Measurements from ENCODE around the gene VSTM5. TPM values are rescaled to one million over a fixed set of nuclear protein-coding genes. Genes with fewer than 3 reads are reported as not detected.

Gene VSTM5
- total RNA-seq, 1 donor from 2014 or later, result not detected

DNA sequence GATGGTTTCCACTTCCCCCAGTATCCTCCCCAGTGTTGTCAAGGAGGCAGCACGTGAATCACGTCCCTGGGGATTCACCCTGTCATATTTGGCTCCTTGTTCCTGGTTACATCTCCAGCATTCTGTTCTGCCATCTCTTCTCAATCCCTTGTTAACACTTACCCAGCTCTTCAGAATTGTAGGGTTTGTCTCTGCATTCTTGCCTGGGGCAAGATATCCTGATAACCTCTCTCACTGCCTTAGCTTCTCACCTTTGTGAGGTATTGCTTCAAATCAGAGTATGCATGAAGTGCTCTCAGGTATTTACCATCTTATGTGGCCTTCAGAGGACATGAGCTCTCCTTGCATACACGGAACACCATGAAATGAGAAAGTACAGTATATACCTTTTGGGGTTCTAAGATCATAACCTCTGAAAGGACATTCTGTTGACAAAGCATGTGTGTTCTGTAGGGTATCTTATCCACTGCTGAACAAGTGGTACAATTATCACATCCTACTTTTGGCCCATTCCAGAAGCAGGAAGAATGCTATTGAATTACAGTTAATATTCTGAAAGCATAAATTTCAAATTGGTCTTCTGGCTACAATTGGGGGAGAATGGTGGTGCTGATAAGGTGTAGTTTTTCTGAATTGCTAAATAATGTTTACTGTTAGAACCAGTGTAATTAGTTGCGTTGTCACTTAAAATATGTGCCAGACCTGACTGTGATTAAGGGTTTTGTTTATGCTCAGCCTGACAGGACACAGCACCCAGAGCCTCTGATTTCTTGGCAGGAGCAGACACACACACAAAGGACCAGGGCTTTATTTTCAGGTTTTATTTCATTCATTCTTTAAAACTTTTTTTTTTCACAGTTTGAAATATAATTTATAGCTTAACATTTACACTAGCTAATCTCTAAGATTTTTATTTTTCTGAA is 32.7 kb downstream of the VSTM5 start:
- H3K4me1 ChIP-seq, result no peaks in the 10 kb centered on the region
- H3K27ac ChIP-seq, result no peak overlapping the region
- H3K27me3 ChIP-seq, result no peaks in the 10 kb centered on the region
- peaks cover 0 to 21% of the 10 kb centered on the region in 2 donors for H3K36me3 ChIP-seq
- DNase-seq (ENCODE audit: extremely low spot score in 2 of 2), result no peak
- TF ChIP-seq CTCF (IDR thresholded peaks at IDR 0.05), result no peak
- H3K9me3 ChIP-seq, result no peaks in the 10 kb centered on the region
- H3K4me3 ChIP-seq, result no peak overlapping the region
- intact Hi-C loops (cut with DNase I), result no loop called here

- Histone ChIP-seq H3K4me1 (no peaks in the 10 kb centered on the region), H3K4me3 (no peak overlapping the region), H3K36me3 (peaks cover 0 to 45% of the 10 kb centered on the region in 2 donors), H3K27ac (no peak overlapping the region), H3K9me3 (no peaks in the 10 kb centered on the region), H3K27me3 (no peaks in the 10 kb centered on the region)
- no peak for DNase-seq (ENCODE audit: extremely low spot score in 2 of 2)
- intact Hi-C loops (cut with DNase I), result no loop called here
- no peak for TF ChIP-seq POLR2A (IDR thresholded peaks at IDR 0.05)
- no peak for TF ChIP-seq CTCF (IDR thresholded peaks at IDR 0.05)
- TF ChIP-seq POLR2AphosphoS5 (IDR thresholded peaks at IDR 0.05; ENCODE audit: insufficient read depth in 1 of 2, low read depth in 1 of 2), result no peak
Observed at GRCh38 chr11:93814966-93815633, 35.3 kb downstream of the VSTM5 start.

DNA sequence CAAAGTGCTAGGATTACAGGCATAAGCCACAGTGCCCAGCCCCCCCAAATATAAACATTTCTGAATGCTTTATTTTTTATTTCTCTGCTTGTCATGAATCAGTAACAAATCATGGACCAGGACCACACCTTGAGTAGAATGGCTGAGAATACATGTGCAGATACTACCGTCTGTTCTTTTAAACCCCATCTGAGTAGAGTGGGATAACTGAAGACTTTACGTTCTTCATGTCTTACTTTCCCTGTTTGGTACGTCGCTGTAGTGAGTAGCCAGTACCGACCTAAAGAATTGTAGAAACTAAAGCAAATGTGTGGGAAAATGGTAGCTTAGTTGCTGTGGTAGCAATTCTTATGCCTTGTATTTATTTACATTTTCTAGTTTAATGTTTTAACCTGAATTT is 36.4 kb downstream of the VSTM5 start:
- intact Hi-C loops (cut with DNase I), result no loop called here
- Histone ChIP-seq H3K36me3 (peaks cover 0 to 55% of the 10 kb centered on the region in 2 donors), H3K4me3 (no peak overlapping the region)

GRCh38 chr11:93807980-93808379 is 42.4 kb downstream of the VSTM5 start:
- H3K4me1 ChIP-seq, result no peaks in the 10 kb centered on the region
- no peak overlapping the region for H3K4me3 ChIP-seq
- H3K36me3 ChIP-seq, result peaks cover 0 to 74% of the 10 kb centered on the region in 2 donors
- H3K27me3 ChIP-seq, result no peaks in the 10 kb centered on the region
- intact Hi-C loops (cut with DNase I), result no loop called here
- no peak overlapping the region for H3K27ac ChIP-seq
- no peaks in the 10 kb centered on the region for H3K9me3 ChIP-seq
- DNase-seq (ENCODE audit: extremely low spot score in 2 of 2), result no peak
- no peak for TF ChIP-seq CTCF (IDR thresholded peaks at IDR 0.05)
- TF ChIP-seq POLR2A (IDR thresholded peaks at IDR 0.05), result no peak
- no peak for TF ChIP-seq POLR2AphosphoS5 (IDR thresholded peaks at IDR 0.05; ENCODE audit: insufficient read depth in 1 of 2, low read depth in 1 of 2)

More for the DNA sequence above, 36.4 kb downstream of the VSTM5 start:
- Histone ChIP-seq H3K9me3 (no peaks in the 10 kb centered on the region), H3K27me3 (no peaks in the 10 kb centered on the region), H3K27ac (no peak overlapping the region), H3K4me1 (no peaks in the 10 kb centered on the region)
- TF ChIP-seq POLR2A (IDR thresholded peaks at IDR 0.05) (no peak), CTCF (IDR thresholded peaks at IDR 0.05) (no peak), POLR2AphosphoS5 (IDR thresholded peaks at IDR 0.05; ENCODE audit: insufficient read depth in 1 of 2, low read depth in 1 of 2) (no peak)
- no peak for DNase-seq (ENCODE audit: extremely low spot score in 2 of 2)

- H3K4me3 ChIP-seq, result no peak overlapping the region
- H3K36me3 ChIP-seq, result peaks cover 0 to 69% of the 10 kb centered on the region in 2 donors
- H3K9me3 ChIP-seq, result no peaks in the 10 kb centered on the region
- intact Hi-C loops (cut with DNase I), result no loop called here
- no peak overlapping the region for H3K27ac ChIP-seq
- TF ChIP-seq POLR2A (IDR thresholded peaks at IDR 0.05), result no peak
- TF ChIP-seq CTCF (IDR thresholded peaks at IDR 0.05), result no peak
- TF ChIP-seq POLR2AphosphoS5 (IDR thresholded peaks at IDR 0.05; ENCODE audit: insufficient read depth in 1 of 2, low read depth in 1 of 2), result no peak
- H3K27me3 ChIP-seq, result no peaks in the 10 kb centered on the region
- DNase-seq (ENCODE audit: extremely low spot score in 2 of 2), result no peak
- H3K4me1 ChIP-seq, result no peaks in the 10 kb centered on the region
Observed at GRCh38 chr11:93804879-93805278, 45.5 kb downstream of the VSTM5 start.

Data from vagina (tissue), 2 donors.